HEK293T (cell line): Measurements from ENCODE around the gene RBM10.

Experiments
- BHLHE40 ChIP-seq: fragments of 450-650 bp; IDR thresholded peaks from 2 replicates; pipeline ENCODE4 v1.6.1; 2016; ENCODE audit warnings: mild to moderate bottlenecking, moderate library complexity, borderline replicate concordance
- CTBP1 ChIP-seq: fragments of 450-650 bp; IDR thresholded peaks from 2 replicates; pipeline ENCODE4 v1.6.1; 2016; ENCODE audit warnings: borderline replicate concordance
- ELF4 ChIP-seq: fragments of 450-650 bp; IDR thresholded peaks from 2 replicates; pipeline ENCODE4 v1.6.1; 2017; ENCODE audit warnings: antibody characterized with exemption
- FOXA1 ChIP-seq: fragments of 450-650 bp; IDR thresholded peaks from 2 replicates; pipeline ENCODE4 v1.6.1; 2016; ENCODE audit warnings: mild to moderate bottlenecking
- FOXK2 ChIP-seq: fragments of 450-650 bp; IDR thresholded peaks from 2 replicates; pipeline ENCODE4 v1.6.1; 2016; ENCODE audit warnings: mild to moderate bottlenecking
- HDGF ChIP-seq: fragments of 450-650 bp; IDR thresholded peaks from 2 replicates; pipeline ENCODE4 v1.6.1; 2017; ENCODE audit warnings: antibody characterized with exemption, borderline replicate concordance
- LEF1 ChIP-seq: fragments of 450-650 bp; IDR thresholded peaks from 2 replicates; pipeline ENCODE4 v1.6.1; 2017; ENCODE audit warnings: mild to moderate bottlenecking, borderline replicate concordance
- NFRKB ChIP-seq: fragments of 450-650 bp; IDR thresholded peaks from 2 replicates; pipeline ENCODE4 v1.6.1; 2016; ENCODE audit warnings: mild to moderate bottlenecking, moderate library complexity
- PKNOX1 ChIP-seq: fragments of 450-650 bp; IDR thresholded peaks from 2 replicates; pipeline ENCODE4 v1.6.1; 2016
- SP1 ChIP-seq: fragments of 450-650 bp; IDR thresholded peaks from 2 replicates; pipeline ENCODE4 v1.6.1; 2017
- TARDBP ChIP-seq: fragments of 450-650 bp; IDR thresholded peaks from 2 replicates; pipeline ENCODE4 v1.6.1; 2016
- ZNF384 ChIP-seq: fragments of 450-650 bp; IDR thresholded peaks from 2 replicates; pipeline ENCODE4 v1.6.1; 2016

GRCh38 chrX:47168495-47169073 lies 23.6 kb downstream of the RBM10 start:
- TF ChIP-seq HDGF, result no peak
- TF ChIP-seq SP1, result no peak
- TF ChIP-seq PKNOX1, result no peak
- no peak for TF ChIP-seq ZNF384
- TF ChIP-seq FOXA1, result no peak
- no peak for TF ChIP-seq LEF1
- TF ChIP-seq BHLHE40, result no peak
- TF ChIP-seq CTBP1, result no peak
- no peak for TF ChIP-seq FOXK2
- TF ChIP-seq TARDBP, result no peak
- no peak for TF ChIP-seq NFRKB
- TF ChIP-seq ELF4, result no peak
